Astrocyte of the cerebellum (primary cell): ENCODE measurements around the gene RNF207.

Source experiments
- DNase-seq: peaks from one replicate; pipeline ENCODE4 v3.0.0-alpha.2; 2011; ENCODE audit warnings: low read depth
- H3K4me3 ChIP-seq: 2 replicates; pipeline ENCODE4 v1.5.1; 2011; ENCODE audit warnings: mild to moderate bottlenecking, low read depth, low read length, moderate library complexity
- CTCF ChIP-seq: IDR thresholded peaks from 2 replicates; pipeline ENCODE4 v1.5.1; 2012; ENCODE audit warnings: low read length, low read depth, moderate library complexity, mild to moderate bottlenecking; ENCODE audit errors: missing control alignments
- in situ Hi-C: cut with HindIII; loops from 2 replicates; pipeline ENCODE4 v1.10.0; 2017; ENCODE audit warnings: low sequenced_read_pairs

RNF207 gene

GRCh38 chr1:6220236-6220635 is 14.3 kb downstream of the RNF207 start:
- H3K4me3 ChIP-seq = no peak overlapping the region
- DNase-seq = no peak
- no peak for TF ChIP-seq CTCF
- in situ Hi-C loops = no loop called here

GRCh38 chr1:6221210-6221784 is 15.4 kb downstream of the RNF207 start:
- TF ChIP-seq CTCF = no peak
- in situ Hi-C loops = no loop called here
- no peak for DNase-seq
- H3K4me3 ChIP-seq = no peak overlapping the region

- H3K4me3 ChIP-seq = no peak overlapping the region
- in situ Hi-C loops = no loop called here
- no peak for DNase-seq
- TF ChIP-seq CTCF = no peak
Observed at GRCh38 chr1:6222636-6223035, 16.7 kb downstream of the RNF207 start.

- TF ChIP-seq CTCF = no peak
- in situ Hi-C loops = no loop called here
- no peak overlapping the region for H3K4me3 ChIP-seq
- no peak for DNase-seq
Observed at GRCh38 chr1:6223617-6224016, 17.7 kb downstream of the RNF207 start.

- in situ Hi-C loops = no loop called here
- DNase-seq = no peak
- TF ChIP-seq CTCF = no peak
- no peak overlapping the region for H3K4me3 ChIP-seq
Observed at GRCh38 chr1:6224718-6225117, 18.8 kb downstream of the RNF207 start.

GRCh38 chr1:6225651-6226050 is 19.7 kb downstream of the RNF207 start:
- no peak for DNase-seq
- H3K4me3 ChIP-seq = no peak overlapping the region
- in situ Hi-C loops = no loop called here
- no peak for TF ChIP-seq CTCF

GRCh38 chr1:6233376-6233775 is 27.5 kb downstream of the RNF207 start:
- H3K4me3 ChIP-seq = no peak overlapping the region
- in situ Hi-C loops = no loop called here
- DNase-seq = no peak
- TF ChIP-seq CTCF = no peak
